ENCODE measurements around the gene PDHX.

DNA sequence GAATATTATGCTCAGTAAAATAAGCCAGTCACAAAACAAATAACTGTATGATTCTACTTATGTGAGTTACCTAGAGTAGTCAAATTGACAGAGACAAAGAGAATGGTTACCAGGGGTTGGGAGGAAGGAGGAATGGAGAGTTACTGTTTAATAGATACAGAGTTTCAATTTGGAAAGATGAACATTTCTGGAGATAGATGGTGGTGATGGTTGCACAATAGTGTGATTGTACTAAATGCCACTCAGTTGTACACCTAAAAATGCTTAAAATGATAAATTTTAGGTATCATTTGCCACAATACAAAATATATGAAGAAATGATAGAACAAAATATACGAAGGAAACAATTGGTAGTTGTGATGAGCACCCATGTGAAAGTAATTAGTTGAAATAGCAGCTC lies 43.4 kb downstream of the PDHX start:
- TF ChIP-seq ZBTB7A (IDR thresholded peaks at IDR 0.05; ENCODE audit: low read depth) (no peak), TAF1 (IDR thresholded peaks at IDR 0.05; ENCODE audit: low read depth) (no peak)

Measured in Ishikawa (cell line).